ENCODE measurements around the gene MMP10. TPM values are rescaled to one million over a fixed set of nuclear protein-coding genes. Genes with fewer than 3 reads are reported as not detected.

Gene MMP10
- total and polyA plus RNA-seq, 2 of the 8 experiments (the other 6 are each of a cell fraction or from before 2014, with no cell fraction given) = 0.03 to 0.17 TPM

DNA sequence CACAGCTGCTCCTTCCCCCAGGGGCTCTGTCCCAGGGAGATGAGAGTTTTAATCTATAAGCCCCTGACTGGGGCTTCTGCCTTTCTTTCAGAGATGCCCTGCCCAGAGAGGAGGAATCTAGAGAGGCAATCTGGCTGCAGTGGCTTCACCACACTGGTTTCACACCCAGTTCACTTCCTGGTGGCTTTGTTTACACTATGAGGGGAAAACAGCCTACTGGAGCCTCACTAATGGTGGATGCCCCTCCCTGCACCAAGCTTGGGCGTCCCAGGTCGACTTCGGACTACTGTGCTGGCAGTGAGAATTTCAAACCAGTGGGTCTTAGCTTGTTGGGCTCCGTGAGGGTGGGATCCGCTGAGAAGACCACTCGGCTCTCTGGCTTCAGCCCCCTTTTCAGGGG lies 39.1 kb upstream of the MMP10 start (continued):
- TF ChIP-seq RNF2 (IDR thresholded peaks at IDR 0.05; ENCODE audit: borderline replicate concordance, low read depth, low read length, missing control alignments, poor library complexity, severe bottlenecking) (no peak), RXRA (IDR thresholded peaks at IDR 0.05; ENCODE audit: insufficient read depth, low read depth, low read length) (no peak)
